T-helper 1 cell treated with Interleukin-12 subunit alpha and Interleukin-12 subunit beta and Interleukin-4 antibody, amounts not matched to agents 30 μg/mL and 1 μg/mL, for 36 hours (primary cell): Measurements from ENCODE around the gene CLCF1.
"Not testable (repeated sequence)": the region's sequence is repeated elsewhere in the genome, so short reads cannot be mapped to it uniquely, and the experiment has no call there.

Experiments used
- H3K27ac Mint-ChIP-seq: one replicate; pipeline ENCODE4 v1.8.0; 2021; ENCODE audit warnings: mild to moderate bottlenecking, mixed read lengths
- H3K27me3 Mint-ChIP-seq: one replicate; pipeline ENCODE4 v1.8.0; 2021; ENCODE audit warnings: low read depth, mixed read lengths
- H3K36me3 Mint-ChIP-seq: one replicate; pipeline ENCODE4 v1.8.0; 2021; ENCODE audit warnings: low read depth, mixed read lengths
- H3K4me1 Mint-ChIP-seq: one replicate; pipeline ENCODE4 v1.8.0; 2021; ENCODE audit warnings: low read depth, mixed read lengths
- H3K4me3 Mint-ChIP-seq: one replicate; pipeline ENCODE4 v1.8.0; 2021; ENCODE audit warnings: mild to moderate bottlenecking, moderate library complexity, mixed read lengths
- H3K9me3 Mint-ChIP-seq: one replicate; pipeline ENCODE4 v1.8.0; 2021; ENCODE audit warnings: mixed read lengths

Gene CLCF1

DNA sequence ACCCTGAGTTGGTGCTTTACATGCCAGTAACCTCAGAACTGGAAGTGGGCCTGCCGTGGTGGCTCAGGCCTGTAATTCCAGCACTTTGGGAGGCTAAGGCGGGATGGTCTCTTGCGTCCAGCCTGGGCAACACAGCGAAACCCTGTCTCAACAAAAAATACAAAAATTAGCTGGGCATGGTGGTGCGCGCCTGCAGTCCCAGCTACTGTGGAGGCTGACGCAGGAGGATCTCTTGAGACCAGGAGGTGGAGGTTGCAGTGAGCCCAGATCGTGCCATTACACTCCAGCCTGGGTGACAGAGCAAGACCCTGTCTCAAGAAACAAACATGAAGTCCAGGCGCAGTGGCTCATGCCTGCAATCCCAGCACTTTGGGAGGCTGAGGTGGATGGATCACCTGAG is 29.7 kb upstream of the CLCF1 start:
- H3K9me3 Mint-ChIP-seq, H3K27me3 Mint-ChIP-seq: not testable (repeated sequence)
- Mint-ChIP-seq H3K36me3 (peaks cover 46% of the 10 kb centered on the region), H3K27ac (peak overlapping the region; percentile 87), H3K4me1 (peaks cover 35% of the 10 kb centered on the region), H3K4me3 (peak overlapping the region; percentile 91)

DNA sequence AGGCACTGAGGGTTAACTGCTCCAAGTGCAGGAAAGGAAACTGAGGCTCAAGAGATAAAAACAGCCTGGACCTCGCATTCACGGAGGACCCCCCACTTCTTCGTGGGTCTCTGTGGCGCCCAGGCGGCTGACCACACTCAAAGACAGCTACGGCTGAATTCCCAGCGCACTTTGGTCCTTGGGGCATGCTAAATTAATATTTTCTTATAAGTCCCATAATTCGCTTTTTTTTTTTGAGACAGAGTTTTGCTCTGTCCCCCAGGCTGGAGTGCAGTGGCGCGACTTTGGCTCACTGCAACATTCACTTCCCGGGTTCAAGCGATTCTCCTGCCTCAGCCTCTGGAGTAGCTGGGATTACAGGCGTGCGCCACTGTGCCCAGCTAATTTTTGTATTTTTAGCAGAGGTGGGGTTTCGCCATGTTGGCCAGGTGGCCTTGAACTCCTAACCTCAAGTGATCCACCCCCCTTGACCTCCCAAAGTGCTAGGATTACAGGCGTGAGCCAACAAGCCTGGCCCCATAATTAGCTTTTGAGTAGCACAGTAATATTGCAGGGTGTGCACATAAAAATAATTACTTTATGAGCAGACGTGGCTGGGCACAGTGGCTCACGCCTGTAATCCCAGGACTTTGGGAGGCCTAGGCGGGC is 28.9 kb upstream of the CLCF1 start:
- Mint-ChIP-seq H3K27ac (peak overlapping the region; percentile 79), H3K4me3 (peak overlapping the region; percentile 59), H3K36me3 (peaks cover 47% of the 10 kb centered on the region), H3K4me1 (peaks cover 32% of the 10 kb centered on the region)
- H3K9me3 Mint-ChIP-seq, H3K27me3 Mint-ChIP-seq: not testable (repeated sequence)

GRCh38 chr11:67401495-67402191 is 28.2 kb upstream of the CLCF1 start, which contains the start of gene PPP1CA:
Gene PPP1CA (minus strand): TSS chr11:67401858. CDS start chr11:67401782, 76 bp downstream.
- peak within 1 kb of the TSS; percentile 92 for H3K4me3 Mint-ChIP-seq
- peak within 1 kb of the TSS; percentile 79 for H3K27ac Mint-ChIP-seq
- peaks cover 31% of the 10 kb centered on the region for H3K4me1 Mint-ChIP-seq
- H3K27me3 Mint-ChIP-seq, result no peaks in the 10 kb centered on the region
- H3K36me3 Mint-ChIP-seq, result peaks cover 46% of the 10 kb centered on the region
- no peaks in the 10 kb centered on the region for H3K9me3 Mint-ChIP-seq

- Mint-ChIP-seq H3K27ac (peak overlapping the region; percentile 49), H3K36me3 (peaks cover 45% of the 10 kb centered on the region), H3K4me1 (peaks cover 29% of the 10 kb centered on the region), H3K4me3 (peak overlapping the region; percentile 92), H3K9me3 (no peaks in the 10 kb centered on the region), H3K27me3 (no peaks in the 10 kb centered on the region)
Measured at GRCh38 chr11:67400942-67401494, 27.6 kb upstream of the CLCF1 start.

DNA sequence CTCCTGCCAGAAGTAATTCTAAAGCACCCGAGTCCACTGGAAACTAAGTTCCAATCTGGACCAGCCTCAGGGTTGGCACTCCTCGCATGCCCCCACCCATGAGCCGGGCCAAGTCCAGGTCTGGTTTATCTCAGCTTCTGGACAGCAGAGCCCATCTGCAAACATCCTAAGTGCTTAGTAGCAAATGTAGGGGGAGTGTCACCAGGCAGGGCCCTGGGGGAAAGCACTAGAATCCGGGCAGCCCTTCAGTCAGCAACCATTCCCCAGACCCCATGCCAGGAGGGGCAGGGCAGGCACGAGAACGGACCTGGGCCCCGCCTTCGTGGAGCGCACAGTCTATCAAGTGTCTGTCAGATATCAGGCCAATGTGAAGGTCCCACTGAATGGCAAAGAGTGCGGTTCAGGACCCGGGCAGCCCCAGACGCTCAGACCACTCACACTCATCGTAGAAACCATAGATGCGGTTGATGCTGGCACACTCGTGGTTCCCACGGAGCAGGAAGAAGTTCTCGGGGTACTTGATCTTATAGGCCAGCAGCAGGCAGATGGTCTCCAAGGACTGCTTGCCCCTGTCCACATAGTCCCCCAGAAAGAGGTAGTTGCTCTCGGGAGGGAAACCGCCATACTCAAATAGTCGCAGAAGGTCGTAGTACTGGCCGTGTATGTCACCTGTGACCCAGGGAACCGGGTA is 27.0 kb upstream of the CLCF1 start:
- H3K4me1 Mint-ChIP-seq, result peaks cover 28% of the 10 kb centered on the region
- no peaks in the 10 kb centered on the region for H3K27me3 Mint-ChIP-seq
- H3K4me3 Mint-ChIP-seq, result peak overlapping the region; percentile 92
- H3K36me3 Mint-ChIP-seq, result peaks cover 42% of the 10 kb centered on the region
- H3K9me3 Mint-ChIP-seq, result no peaks in the 10 kb centered on the region
- H3K27ac Mint-ChIP-seq, result peak overlapping the region; percentile 49

- no peaks in the 10 kb centered on the region for H3K27me3 Mint-ChIP-seq
- H3K9me3 Mint-ChIP-seq, result no peaks in the 10 kb centered on the region
- H3K36me3 Mint-ChIP-seq, result peaks cover 37% of the 10 kb centered on the region
- H3K4me3 Mint-ChIP-seq, result peak overlapping the region; percentile 54
- no peak overlapping the region for H3K27ac Mint-ChIP-seq
- H3K4me1 Mint-ChIP-seq, result peaks cover 22% of the 10 kb centered on the region
Measured at GRCh38 chr11:67398661-67399563, 25.5 kb upstream of the CLCF1 start.

- Mint-ChIP-seq H3K4me3 (peak overlapping the region; percentile 37), H3K9me3 (no peaks in the 10 kb centered on the region), H3K36me3 (peaks cover 36% of the 10 kb centered on the region), H3K4me1 (peaks cover 28% of the 10 kb centered on the region), H3K27ac (peak overlapping the region; percentile 72), H3K27me3 (no peaks in the 10 kb centered on the region)
Measured at GRCh38 chr11:67397986-67398660, 24.7 kb upstream of the CLCF1 start.

- peaks cover 38% of the 10 kb centered on the region for H3K36me3 Mint-ChIP-seq
- peak overlapping the region; percentile 72 for H3K27ac Mint-ChIP-seq
- H3K9me3 Mint-ChIP-seq, result no peaks in the 10 kb centered on the region
- no peak overlapping the region for H3K4me3 Mint-ChIP-seq
- H3K4me1 Mint-ChIP-seq, result peaks cover 31% of the 10 kb centered on the region
- H3K27me3 Mint-ChIP-seq, result no peaks in the 10 kb centered on the region
Measured at GRCh38 chr11:67397536-67397935, 24.1 kb upstream of the CLCF1 start.

DNA sequence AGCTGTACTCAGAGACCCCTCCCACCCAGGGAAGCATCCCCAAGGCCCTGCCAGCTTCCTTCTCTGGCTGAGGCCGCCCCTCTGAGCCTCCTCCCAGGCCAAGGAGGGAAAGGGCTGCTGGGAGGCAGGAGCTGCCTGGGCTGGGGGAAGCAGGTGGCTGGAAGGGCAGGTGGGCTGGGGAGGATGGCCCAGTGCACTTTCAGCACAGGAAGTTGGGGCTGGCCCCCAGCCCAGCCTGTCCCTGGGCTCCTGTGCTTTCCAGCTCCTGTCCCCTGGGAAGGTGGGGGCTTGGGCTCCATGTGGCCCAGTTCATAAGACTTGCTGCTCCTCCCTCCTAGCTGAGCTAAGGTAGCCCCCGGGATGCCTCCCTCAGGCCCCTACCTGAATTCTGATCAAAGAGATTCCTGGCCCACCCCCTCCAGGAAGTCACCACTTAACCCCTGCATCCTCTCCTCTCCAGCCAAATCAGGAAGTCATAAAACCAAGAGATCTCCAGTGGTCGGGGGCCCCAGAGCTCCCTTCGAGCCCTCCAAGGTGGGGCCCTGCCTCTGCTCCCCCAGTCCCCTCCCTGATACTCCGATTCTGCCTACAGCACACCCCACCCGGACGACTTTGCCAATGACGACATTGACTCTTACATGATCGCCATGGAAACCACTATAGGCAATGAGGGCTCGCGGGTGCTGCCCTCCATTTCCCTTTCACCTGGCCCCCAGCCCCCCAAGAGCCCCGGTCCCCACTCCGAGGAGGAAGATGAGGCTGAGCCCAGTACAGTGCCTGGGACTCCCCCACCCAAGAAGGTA is 23.4 kb upstream of the CLCF1 start:
- H3K4me3 Mint-ChIP-seq, result peak overlapping the region; percentile 63

GRCh38 chr11:67396259-67396581 is 22.8 kb upstream of the CLCF1 start:
- Mint-ChIP-seq H3K4me3 (no peak overlapping the region), H3K36me3 (peaks cover 42% of the 10 kb centered on the region), H3K4me1 (peaks cover 34% of the 10 kb centered on the region), H3K9me3 (no peaks in the 10 kb centered on the region), H3K27me3 (no peaks in the 10 kb centered on the region), H3K27ac (peak overlapping the region; percentile 14)

More for the DNA sequence above, 23.4 kb upstream of the CLCF1 start:
- peaks cover 32% of the 10 kb centered on the region for H3K4me1 Mint-ChIP-seq
- peaks cover 41% of the 10 kb centered on the region for H3K36me3 Mint-ChIP-seq
- no peaks in the 10 kb centered on the region for H3K9me3 Mint-ChIP-seq
- H3K27ac Mint-ChIP-seq, result peak overlapping the region; percentile 85
- H3K27me3 Mint-ChIP-seq, result no peaks in the 10 kb centered on the region

DNA sequence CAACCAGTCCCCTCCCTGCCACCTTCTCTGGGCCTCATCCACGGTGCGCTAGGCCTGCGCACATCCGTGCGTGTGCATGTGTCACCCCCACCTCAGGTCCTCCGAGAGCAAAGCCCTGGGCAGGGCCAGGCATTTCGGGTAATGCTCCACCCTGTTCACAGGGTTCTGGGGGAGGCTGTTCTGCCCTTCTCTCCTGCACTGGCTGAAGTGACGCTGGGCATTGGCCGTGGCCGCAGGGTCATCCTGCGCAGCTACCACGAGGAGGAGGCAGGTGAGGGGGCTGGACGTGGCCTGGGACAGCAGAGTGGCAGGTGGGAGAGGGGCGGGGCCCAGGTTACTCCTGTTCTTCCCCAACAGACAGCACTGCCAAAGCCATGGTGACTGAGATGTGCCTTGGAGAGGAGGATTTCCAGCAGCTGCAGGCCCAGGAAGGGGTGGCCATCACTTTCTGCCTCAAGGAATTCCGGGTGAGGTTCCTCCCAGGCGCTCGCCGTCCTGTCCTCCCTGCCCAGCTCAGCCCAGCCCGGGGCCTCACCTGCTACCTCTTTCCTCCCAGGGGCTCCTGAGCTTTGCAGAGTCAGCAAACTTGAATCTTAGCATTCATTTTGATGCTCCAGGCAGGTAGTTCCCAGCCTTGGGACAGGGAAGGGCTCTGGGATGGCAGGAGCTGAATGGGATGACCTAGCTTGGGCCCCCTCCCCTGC is 22.3 kb upstream of the CLCF1 start:
- no peaks in the 10 kb centered on the region for H3K9me3 Mint-ChIP-seq
- H3K4me3 Mint-ChIP-seq, result no peak overlapping the region
- H3K27me3 Mint-ChIP-seq, result no peaks in the 10 kb centered on the region
- H3K36me3 Mint-ChIP-seq, result peaks cover 44% of the 10 kb centered on the region
- H3K4me1 Mint-ChIP-seq, result peaks cover 38% of the 10 kb centered on the region
- H3K27ac Mint-ChIP-seq, result no peak overlapping the region

DNA sequence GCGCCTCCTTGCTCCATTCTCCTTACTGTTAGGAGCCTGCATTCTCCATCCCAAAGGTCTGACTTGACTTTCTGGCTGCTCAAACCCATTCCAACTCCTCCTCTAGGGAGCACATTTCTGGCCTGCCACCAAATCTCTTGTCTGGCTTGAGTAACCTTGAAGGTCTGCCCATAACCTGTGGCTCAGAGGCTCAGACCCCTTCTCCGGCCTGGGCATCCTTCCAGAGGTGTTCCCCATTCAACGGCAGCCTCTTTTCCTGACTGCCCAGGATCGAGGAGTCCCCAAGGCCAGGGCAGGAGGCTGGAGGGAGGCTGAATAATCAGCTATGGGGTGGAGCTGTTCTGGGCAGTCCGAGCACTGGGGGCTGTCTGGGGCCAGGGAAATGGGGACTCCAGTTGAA is 20.6 kb upstream of the CLCF1 start:
- H3K27ac Mint-ChIP-seq, result peak overlapping the region; percentile 1
- H3K9me3 Mint-ChIP-seq, result no peaks in the 10 kb centered on the region
- no peaks in the 10 kb centered on the region for H3K27me3 Mint-ChIP-seq
- peak overlapping the region; percentile 43 for H3K4me3 Mint-ChIP-seq
- H3K4me1 Mint-ChIP-seq, result peaks cover 38% of the 10 kb centered on the region
- peaks cover 32% of the 10 kb centered on the region for H3K36me3 Mint-ChIP-seq
